ENCODE data around the gene CTIF.

GRCh38 chr18:48735681-48736255, 196.9 kb downstream of the CTIF start:
- TF ChIP-seq POLR2AphosphoS5 (IDR thresholded peaks at IDR 0.05; ENCODE audit: low read depth, low read length) (no peak), POLR2A (IDR thresholded peaks at IDR 0.05; ENCODE audit: low read depth, low read length) (no peak), TAF1 (IDR thresholded peaks at IDR 0.05; ENCODE audit: low read depth, low read length) (no peak), SPI1 (IDR thresholded peaks at IDR 0.05; ENCODE audit: low read depth, low read length) (no peak), PAX5 (IDR thresholded peaks at IDR 0.05; ENCODE audit: insufficient read depth, low read length, severe bottlenecking) (no peak), POU2F2 (IDR thresholded peaks at IDR 0.05; ENCODE audit: low read depth, low read length) (no peak)

Measured in GM12891 (cell line).